ENCODE results near the gene SYNDIG1.

GRCh38 chr20:24494460-24494920 is 25.1 kb downstream of the SYNDIG1 start:
- TF ChIP-seq CTCF (conservative IDR thresholded peaks at IDR 0.05; ENCODE audit: low read depth, low read length) (no peak), EZH2 (IDR thresholded peaks at IDR 0.05; ENCODE audit: low read length, unreplicated experiment) (no peak)

Data from PC-3 (cell line).